Astrocyte of the cerebellum (primary cell): ENCODE measurements around the gene ALKBH5.

ENCODE experiments used
- DNase-seq: peaks from one replicate; pipeline ENCODE4 v3.0.0-alpha.2; 2011; ENCODE audit warnings: low read depth
- H3K4me3 ChIP-seq: 2 replicates; pipeline ENCODE4 v1.5.1; 2011; ENCODE audit warnings: mild to moderate bottlenecking, low read depth, low read length, moderate library complexity
- in situ Hi-C: cut with HindIII; loops from 2 replicates; pipeline ENCODE4 v1.10.0; 2017; ENCODE audit warnings: low sequenced_read_pairs
- TF ChIP-seq, protein P1 (sequence below): IDR thresholded peaks from 2 replicates; pipeline ENCODE4 v1.5.1; 2012; ENCODE audit warnings: low read length, low read depth, moderate library complexity, mild to moderate bottlenecking; ENCODE audit errors: missing control alignments

ALKBH5 gene

DNA sequence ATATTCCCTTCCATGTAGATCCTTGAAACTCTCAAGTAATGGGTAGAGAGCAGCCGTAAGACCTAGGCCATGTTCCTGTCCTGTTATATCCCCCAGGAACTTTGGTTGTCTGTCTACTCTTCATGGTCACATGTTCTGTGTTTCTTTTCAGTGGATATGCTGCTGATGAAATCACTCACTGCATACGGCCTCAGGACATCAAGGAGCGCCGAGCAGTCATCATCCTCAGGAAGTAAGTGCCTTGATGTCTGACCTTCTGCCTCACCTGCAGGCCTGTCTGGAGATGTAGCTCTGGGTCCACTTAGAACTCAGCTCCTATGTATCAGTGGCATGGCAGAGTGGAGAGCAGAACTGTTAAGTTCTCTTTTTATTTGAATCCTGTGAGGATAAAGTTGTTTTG is 11.2 kb downstream of the ALKBH5 start:
- TF ChIP-seq, protein P1, sequence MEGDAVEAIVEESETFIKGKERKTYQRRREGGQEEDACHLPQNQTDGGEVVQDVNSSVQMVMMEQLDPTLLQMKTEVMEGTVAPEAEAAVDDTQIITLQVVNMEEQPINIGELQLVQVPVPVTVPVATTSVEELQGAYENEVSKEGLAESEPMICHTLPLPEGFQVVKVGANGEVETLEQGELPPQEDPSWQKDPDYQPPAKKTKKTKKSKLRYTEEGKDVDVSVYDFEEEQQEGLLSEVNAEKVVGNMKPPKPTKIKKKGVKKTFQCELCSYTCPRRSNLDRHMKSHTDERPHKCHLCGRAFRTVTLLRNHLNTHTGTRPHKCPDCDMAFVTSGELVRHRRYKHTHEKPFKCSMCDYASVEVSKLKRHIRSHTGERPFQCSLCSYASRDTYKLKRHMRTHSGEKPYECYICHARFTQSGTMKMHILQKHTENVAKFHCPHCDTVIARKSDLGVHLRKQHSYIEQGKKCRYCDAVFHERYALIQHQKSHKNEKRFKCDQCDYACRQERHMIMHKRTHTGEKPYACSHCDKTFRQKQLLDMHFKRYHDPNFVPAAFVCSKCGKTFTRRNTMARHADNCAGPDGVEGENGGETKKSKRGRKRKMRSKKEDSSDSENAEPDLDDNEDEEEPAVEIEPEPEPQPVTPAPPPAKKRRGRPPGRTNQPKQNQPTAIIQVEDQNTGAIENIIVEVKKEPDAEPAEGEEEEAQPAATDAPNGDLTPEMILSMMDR: no peak
- in situ Hi-C loops: no loop called here
- DNase-seq: no peak
- H3K4me3 ChIP-seq: no peak overlapping the region

DNA sequence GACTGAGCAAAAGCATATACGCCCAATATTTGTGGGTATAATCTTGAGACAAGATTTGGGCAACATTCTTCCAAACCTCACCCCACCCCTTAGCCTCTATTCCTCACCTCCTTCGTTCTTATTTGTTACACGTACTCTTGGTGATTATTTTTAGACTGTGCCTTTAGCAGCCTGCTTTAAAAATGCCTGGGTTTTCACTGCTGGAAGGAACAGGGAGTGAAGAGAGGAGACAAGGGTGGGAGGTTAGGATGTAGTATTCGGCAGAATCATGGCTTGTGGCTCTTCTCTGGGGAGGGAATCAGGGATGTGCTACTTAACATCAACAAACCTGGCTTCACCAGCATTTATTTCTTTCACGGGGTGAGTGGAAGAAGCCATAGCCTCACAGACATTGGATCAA is 11.6 kb downstream of the ALKBH5 start:
- no peak overlapping the region for H3K4me3 ChIP-seq
- TF ChIP-seq, protein P1: no peak
- no peak for DNase-seq
- in situ Hi-C loops: no loop called here

DNA sequence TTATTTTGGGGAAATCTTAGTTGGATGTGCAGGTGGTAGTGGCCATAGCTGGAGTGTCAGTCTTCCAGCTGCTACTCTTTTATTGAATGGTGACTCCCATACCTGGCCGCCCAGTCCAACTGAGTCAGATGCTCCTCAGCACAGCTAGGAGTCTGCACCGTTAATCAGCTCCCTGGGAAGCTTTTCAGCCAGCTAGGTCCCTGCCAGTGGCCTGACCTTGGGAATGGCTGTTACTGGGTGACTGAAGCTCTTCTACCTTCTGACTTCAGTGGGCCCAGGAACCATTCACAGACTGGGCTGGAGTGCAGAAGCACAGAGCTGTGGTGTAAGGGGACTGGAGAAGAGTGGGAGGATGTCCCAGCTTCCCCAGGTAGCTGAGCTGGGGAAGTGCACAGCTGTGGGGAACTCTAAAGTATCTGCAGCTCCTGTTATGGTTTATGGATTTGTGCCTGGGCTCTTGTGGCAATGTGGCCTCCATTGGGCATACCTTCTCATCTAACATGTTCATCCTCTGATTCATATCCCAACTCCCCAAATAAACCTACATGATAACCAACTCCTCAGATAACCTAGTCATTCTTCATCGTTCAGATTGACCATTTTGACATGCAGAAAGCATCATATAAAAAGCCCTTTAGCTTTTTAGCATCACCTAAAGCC is 14.0 kb downstream of the ALKBH5 start:
- no peak overlapping the region for H3K4me3 ChIP-seq
- TF ChIP-seq, protein P1: no peak
- in situ Hi-C loops: no loop called here
- no peak for DNase-seq

DNA sequence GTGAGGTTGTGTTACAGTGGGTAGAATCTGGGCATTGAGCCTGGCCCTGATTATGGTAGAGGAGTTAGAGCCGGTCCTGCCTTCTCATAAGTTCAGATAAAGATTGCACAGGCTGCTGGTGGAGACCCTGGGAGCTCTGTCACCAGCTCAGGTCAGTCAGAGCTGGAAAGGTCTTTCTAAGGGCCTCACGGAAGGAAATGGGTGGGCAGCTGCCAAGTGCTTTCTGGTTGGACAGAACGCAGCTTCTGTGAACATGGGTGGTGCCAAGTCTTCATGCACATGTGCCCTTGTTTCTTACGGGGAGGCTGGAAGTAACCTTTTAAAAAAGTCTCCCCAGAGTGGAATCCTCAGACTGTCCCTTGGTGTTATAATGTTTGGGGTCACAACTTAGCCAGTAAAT is 14.9 kb downstream of the ALKBH5 start:
- TF ChIP-seq, protein P1: no peak
- DNase-seq: no peak
- in situ Hi-C loops: no loop called here
- no peak overlapping the region for H3K4me3 ChIP-seq

DNA sequence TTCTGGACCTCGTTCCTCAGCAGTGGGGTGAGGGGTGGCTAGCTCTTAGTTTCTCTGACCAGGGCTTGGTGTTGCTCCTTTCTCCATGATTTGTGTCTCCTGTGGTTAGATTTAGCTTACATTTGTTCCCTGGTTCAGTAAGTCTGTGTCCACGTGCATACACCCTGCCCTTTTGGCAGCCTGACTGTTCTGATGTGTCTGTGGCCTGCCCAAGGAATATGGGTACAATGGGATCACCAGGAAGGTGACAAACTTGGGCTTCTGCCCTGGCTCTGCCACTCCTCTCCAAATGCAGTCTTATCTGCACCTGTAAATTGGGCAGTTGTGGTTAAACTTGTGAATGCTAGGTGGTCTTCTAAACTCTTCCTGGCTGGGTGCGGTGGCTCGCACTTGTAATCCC is 17.5 kb downstream of the ALKBH5 start:
- in situ Hi-C loops: no loop called here

DNA sequence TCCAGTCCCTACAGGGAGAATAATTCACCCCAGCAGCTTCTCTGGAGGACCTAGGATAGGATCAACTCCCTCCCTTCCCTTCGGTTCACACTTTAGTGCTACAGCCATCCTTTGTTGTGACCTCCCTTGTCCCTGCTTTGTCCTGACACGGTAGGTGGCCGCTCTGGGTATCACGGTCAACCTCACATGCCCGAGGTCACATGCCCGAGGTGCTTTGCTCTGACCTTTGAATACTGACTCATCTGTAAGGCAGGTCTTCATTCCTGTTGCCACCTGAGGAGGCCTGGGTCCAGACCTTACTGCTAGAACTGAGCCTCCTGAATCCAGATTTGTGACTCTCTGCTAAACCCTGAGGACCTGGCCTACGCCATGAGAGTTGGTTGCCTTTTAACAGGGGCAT is 19.7 kb downstream of the ALKBH5 start:
- H3K4me3 ChIP-seq: no peak overlapping the region
- in situ Hi-C loops: no loop called here
- TF ChIP-seq, protein P1: no peak
- no peak for DNase-seq

More for the DNA sequence above, 17.5 kb downstream of the ALKBH5 start:
- DNase-seq: no peak
- TF ChIP-seq, protein P1: no peak
- H3K4me3 ChIP-seq: no peak overlapping the region
